GM19035 (cell line): ENCODE data around the gene ATP6V1A.
A peak's percentile ranks its signal among the peaks of the same experiment; 100 is the strongest.
"Not testable (repeated sequence)": the region's sequence is repeated elsewhere in the genome, so short reads cannot be mapped to it uniquely, and the experiment has no call there.

ENCODE experiments used
- ATAC-seq: cut with Tn5 transposase; IDR thresholded peaks from one replicate; pipeline ENCODE4 v1.9.1; 2021; ENCODE audit not compliant: unreplicated experiment

ATP6V1A gene

GRCh38 chr3:113812854-113813253 lies 66.0 kb downstream of the ATP6V1A start:
- no peak for ATAC-seq

GRCh38 chr3:113819866-113820265 lies 73.0 kb downstream of the ATP6V1A start:
- ATAC-seq: no peak

- peak; percentile 60 for ATAC-seq
These were observed 78.3 kb downstream of the ATP6V1A start for GRCh38 chr3:113825090-113825489.

GRCh38 chr3:113828600-113828999 lies 81.8 kb downstream of the ATP6V1A start:
- no peak for ATAC-seq

- ATAC-seq: no peak
These were observed 82.9 kb downstream of the ATP6V1A start for GRCh38 chr3:113829576-113830354.

- ATAC-seq: no peak
These were observed 84.2 kb downstream of the ATP6V1A start for GRCh38 chr3:113831103-113831355.

- no peak for ATAC-seq
These were observed 85.8 kb downstream of the ATP6V1A start for GRCh38 chr3:113832477-113833164.

- no peak for ATAC-seq
These were observed 88.1 kb downstream of the ATP6V1A start for GRCh38 chr3:113834983-113835382.

GRCh38 chr3:113838631-113839209 lies 91.9 kb downstream of the ATP6V1A start, which contains the start of gene GRAMD1C:
TSS of gene GRAMD1C (plus strand) at chr3:113838788. CDS start at chr3:113838910, 122 bp downstream.
- peak; percentile 95 for ATAC-seq

- no peak for ATAC-seq
These were observed 92.7 kb downstream of the ATP6V1A start for GRCh38 chr3:113839551-113839950.

- no peak for ATAC-seq
These were observed 97.9 kb downstream of the ATP6V1A start for GRCh38 chr3:113844622-113845222.

- ATAC-seq: no peak
These were observed 100.4 kb downstream of the ATP6V1A start for GRCh38 chr3:113847247-113847646.

- no peak for ATAC-seq
These were observed 101.0 kb downstream of the ATP6V1A start for GRCh38 chr3:113847664-113848461.

- not testable (repeated sequence) for ATAC-seq
These were observed 102.2 kb downstream of the ATP6V1A start for GRCh38 chr3:113849071-113849470.

- ATAC-seq: not testable (repeated sequence)
These were observed 103.0 kb downstream of the ATP6V1A start for GRCh38 chr3:113849841-113850240.

GRCh38 chr3:113850391-113850790 lies 103.6 kb downstream of the ATP6V1A start:
- ATAC-seq: not testable (repeated sequence)

GRCh38 chr3:113852506-113852905 lies 105.7 kb downstream of the ATP6V1A start:
- no peak for ATAC-seq
